ENCODE data around the gene JAML.
A peak's percentile ranks its signal among the peaks of the same experiment; 100 is the strongest.

Gene JAML, protein sequence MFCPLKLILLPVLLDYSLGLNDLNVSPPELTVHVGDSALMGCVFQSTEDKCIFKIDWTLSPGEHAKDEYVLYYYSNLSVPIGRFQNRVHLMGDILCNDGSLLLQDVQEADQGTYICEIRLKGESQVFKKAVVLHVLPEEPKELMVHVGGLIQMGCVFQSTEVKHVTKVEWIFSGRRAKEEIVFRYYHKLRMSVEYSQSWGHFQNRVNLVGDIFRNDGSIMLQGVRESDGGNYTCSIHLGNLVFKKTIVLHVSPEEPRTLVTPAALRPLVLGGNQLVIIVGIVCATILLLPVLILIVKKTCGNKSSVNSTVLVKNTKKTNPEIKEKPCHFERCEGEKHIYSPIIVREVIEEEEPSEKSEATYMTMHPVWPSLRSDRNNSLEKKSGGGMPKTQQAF

GRCh38 chr11:118224511-118225188, at the start of gene JAML:
Gene JAML, minus strand, starts transcription at chr11:118225011. Its CDS starts 10,145 bp downstream, at chr11:118214866.
- DNase-seq: peak; percentile 48 to 63 (median 48)

DNA sequence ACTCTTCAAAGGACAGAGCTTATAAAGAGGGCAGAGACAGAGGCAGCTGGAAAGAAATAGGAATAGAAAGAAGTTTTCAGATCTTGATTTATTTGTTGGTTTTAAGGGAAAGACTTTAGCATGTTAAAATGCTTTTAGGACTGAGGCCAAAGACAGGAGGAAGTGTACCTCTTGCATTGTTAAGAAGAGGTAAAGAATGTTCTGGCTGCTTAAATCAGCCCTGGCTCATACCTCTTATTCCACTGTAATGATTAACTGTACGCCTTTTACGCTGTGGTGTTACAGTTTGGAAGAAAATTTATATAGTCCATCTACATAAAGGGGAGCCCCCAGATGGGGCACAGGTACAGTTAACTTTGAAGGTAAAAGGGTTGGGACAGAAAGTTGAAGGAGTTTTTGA, 49.4 kb upstream of the JAML start:
- no peak for DNase-seq

DNA sequence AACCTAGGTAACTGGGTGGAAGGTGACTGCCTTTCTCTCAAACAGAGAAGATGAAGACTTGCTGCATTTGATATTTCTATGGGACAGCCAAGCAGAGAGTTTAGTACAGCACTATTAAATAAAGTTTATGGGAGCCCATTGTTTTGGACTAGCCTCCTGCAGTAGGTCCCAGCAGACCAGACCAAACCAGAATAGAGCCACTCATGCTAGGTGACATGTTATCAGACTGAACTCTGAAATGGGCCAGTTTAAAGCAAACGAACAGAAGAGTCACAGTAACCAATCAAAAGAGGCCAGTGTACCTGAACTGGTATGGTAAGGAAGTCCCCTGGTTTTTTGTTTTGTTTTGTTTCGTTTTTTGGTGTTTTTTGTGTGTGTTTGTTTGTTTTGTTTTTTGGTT, 47.2 kb upstream of the JAML start:
- DNase-seq: no peak

GRCh38 chr11:118267486-118267885, 42.7 kb upstream of the JAML start:
- DNase-seq: no peak

DNA sequence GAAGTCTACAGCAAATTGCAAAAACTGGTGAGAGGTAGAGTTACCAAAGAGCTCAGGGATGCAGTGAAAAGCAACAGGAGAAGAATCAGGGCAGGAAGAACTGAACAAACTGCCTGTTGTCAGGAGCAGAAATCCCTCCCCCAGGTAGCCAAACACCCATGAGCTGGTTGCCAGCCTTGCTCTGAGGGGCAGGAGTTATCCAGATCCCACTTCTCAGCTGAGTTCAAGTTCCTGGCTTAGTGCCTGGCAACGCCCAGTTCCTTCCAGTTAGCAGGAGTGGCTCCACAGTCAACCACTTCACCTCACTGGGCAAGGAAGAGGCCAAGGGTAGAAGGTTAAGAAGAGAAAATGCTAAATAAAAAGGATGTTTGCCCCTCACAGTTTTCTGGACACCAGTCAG, 41.1 kb upstream of the JAML start:
- DNase-seq: no peak

- DNase-seq: no peak
Measured at GRCh38 chr11:118264569-118265465, 40.0 kb upstream of the JAML start.

DNA sequence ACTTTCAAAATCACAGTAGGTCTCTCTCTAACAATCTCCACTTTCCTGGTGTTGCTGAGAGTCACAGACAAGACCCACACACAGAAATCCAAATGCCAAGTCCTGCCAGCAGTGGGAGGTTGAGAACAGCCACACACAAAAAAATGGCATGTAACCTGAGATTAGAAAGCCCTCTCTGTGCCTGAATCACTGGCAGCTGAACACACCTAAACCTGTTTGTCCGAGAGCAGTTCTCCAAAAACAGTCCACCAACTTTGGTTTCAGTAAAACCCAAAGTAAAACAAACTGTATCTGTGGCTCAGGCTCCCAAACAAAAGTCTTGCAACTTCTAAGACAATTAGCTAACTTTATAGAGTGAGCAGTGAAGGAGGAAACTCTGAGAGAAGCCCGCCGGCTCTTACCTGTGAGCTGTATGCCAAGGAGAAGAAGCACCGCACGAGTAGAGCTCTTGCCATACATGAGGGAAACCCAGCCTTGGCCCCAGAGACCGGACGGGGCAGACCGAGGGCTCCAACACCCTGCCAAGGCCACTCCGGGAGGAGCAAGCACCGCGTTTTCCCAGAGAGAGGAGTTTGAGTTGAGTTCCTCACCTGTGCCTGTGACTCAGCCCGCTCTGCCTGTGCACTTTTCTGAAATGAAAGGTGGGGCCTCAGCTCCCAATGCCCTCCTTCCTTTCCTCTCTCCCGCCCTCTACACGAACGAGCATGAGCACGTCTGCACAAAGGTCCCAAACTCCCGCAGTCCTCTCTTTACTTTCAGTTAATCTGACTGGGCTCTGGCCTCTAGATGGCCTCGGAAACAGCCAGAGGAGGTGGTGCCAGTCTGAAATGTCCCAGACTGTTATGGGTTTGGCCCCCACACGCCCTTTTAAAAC, 39.1 kb upstream of the JAML start, which contains the start of gene MPZL2:
MPZL2 (minus strand) TSS at position 603 of the 874 bp plus-strand sequence; CDS start at position 459, 144 bp downstream.
- DNase-seq: peak in 1 of 3 donors; percentile 32

- DNase-seq: no peak
Measured at GRCh38 chr11:118263112-118263511, 38.3 kb upstream of the JAML start.

DNA sequence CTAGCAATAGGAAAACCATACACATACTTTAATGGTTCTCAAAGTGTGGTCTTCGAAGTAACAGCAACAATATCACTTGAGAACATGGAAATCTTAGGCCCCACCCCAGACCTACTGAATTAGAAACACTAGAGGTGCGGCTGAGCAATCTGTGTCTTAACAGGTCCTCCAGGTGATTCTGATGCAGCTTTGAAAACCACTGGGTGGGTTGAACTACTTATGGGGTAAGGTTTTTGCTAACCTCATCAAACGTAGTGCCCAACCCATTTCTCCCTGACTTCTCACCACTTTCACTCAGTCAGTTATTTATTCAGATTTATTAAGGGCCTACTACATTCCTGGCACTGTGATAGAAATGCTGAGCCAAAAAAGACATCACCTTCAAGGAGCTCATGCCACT, 35.5 kb upstream of the JAML start:
- DNase-seq: no peak

GRCh38 chr11:118259138-118259537, 34.3 kb upstream of the JAML start:
- peak in 1 of 3 donors; percentile 12 for DNase-seq

GRCh38 chr11:118258410-118258809, 33.6 kb upstream of the JAML start:
- DNase-seq: peak in 1 of 3 donors; percentile 21

GRCh38 chr11:118252688-118253087, 27.9 kb upstream of the JAML start:
- peak; percentile 40 to 62 (median 58) for DNase-seq

- DNase-seq: peak; percentile 47 to 58 (median 56)
Measured at GRCh38 chr11:118251858-118252652, 27.2 kb upstream of the JAML start, which contains the start of gene MPZL3. Gene MPZL3, minus strand, starts transcription at chr11:118252365. Its CDS starts 71 bp downstream, at chr11:118252294.

DNA sequence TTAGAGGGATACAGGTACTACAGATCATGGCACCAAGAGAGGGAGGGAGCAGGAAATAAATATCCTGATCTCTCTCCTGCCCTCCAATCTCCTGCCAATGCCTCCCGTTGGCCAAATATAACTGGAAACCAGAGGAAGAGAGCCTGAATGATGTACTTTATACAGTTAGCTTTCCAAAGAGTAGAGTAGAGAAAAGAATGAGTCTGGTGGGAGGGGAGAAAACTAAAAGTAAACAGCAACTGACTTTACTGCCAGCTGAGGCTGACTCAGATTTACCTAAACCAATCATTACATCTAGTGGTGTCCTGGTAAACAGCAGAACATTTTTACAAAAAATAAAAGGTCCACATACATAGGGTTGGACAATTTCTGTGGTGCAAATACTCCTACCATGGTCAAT, 22.2 kb upstream of the JAML start:
- no peak for DNase-seq

- no peak for DNase-seq
Measured at GRCh38 chr11:118245936-118246562, 21.2 kb upstream of the JAML start.

DNA sequence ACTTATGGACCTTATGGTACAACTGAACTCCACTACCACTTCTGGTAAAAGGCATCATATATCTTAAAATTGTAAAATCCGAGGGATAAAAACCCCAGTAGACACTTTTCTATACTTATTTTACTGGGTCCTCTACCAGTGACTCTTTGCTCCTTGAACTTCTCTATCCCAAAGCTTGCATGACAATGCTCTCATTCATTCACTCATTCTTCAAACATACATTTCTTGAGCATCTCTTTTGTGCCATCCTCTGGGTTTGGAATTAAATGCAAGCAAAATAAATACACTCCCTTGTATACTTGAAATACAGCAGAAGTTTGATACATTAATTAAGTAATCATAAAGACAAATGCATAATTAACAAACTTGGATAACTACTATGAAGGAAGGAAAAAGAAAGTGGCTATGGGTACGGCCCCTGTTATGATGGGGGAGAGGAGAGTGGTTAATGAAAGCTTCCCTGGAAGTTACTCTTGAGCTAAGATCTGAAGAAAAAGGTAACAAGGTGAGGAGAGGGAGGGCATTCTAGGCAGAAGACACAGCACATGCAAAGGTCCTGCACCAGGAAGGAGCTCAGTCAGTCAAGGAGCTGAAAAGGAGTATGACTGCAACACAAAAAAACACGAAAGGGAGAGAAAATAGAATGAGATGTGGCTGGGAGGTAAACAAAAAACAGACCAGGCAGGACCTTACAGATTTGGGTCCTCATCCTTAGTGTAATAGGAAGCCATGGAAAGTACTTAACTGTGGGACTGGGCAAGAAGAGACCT, 19.4 kb upstream of the JAML start:
- no peak for DNase-seq

DNA sequence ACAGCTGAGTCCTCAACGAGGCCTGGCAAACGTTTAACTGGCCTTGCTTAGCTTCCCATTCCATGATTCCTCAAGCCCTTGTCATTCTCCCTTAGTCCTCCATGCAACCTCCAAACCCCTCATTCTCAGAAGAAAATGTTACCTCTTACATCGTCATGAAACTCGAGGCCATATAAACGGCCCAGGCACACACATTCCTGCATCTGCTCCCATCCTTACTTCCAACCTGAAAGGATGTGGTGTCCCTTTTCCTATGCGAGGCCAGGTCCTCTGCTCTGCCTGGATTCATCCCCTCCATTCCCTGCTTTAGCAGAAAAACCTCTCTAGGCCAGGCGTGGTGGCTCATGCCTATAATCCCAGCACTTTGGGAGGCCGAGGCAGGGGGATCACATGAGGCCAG, 18.4 kb upstream of the JAML start:
- no peak for DNase-seq

- DNase-seq: no peak
Measured at GRCh38 chr11:118241764-118242098, 16.9 kb upstream of the JAML start.

DNA sequence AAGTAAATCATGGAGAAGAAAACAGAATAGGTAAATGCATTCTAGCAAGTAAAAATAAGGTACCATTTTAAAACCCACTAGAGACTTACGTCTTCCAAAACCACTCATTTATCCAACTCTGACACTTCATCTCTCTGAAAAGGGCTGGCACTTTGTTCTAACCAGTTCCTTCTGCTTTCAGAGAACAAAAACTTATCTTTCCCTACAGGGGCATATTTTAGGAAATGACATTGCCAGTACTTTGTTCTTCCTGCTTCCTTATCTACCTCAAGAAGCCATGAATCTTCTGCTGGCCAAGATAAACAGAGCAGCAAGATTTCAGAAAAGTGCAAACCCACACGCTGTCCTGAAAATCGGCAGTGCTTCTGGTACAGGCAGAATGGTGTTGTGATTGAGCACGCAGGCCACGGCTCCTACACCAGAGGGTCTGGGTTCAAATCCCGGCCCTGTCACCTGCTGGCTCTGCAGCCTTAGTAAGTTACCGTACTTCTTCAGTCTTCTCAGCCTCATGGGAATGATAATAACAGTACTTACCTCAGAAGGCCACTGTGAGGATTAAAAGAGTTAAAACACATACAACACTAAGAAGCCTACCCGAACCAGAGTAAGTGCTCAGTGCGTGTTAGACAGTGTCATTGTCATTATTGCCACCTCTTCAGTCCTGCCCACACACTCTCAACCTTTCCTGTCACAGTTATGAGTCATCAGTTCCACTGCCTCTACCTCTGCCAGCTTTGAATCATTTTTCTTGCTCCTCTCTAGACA, 16.4 kb upstream of the JAML start:
- DNase-seq: peak; percentile 73 to 89 (median 84)
